Keratinocyte (primary cell): ENCODE measurements around the gene KNL1. TPM values are rescaled to one million over a fixed set of nuclear protein-coding genes. Genes with fewer than 3 reads are reported as not detected.

Experiments used
- DNase-seq: peaks from one replicate; pipeline ENCODE4 v3.0.0-alpha.2; 2011; ENCODE audit warnings: low read depth, missing footprints, low spot score
- FAIRE-seq: peaks from 2 replicates; lab custom pipeline; 2011; peaks lifted over from hg19 to GRCh38; lab: Jason Lieb, UNC
- H2AFZ ChIP-seq: 2 replicates; pipeline ENCODE4 v1.6.0; 2012; ENCODE audit warnings: low read length, control low read depth, inconsistent platforms; ENCODE audit not compliant: control insufficient read depth
- H3K27ac ChIP-seq: 2 replicates; pipeline ENCODE4 v1.5.1; 2011; ENCODE audit warnings: low read length; ENCODE audit not compliant: control insufficient read depth, insufficient read depth
- H3K27me3 ChIP-seq: 3 replicates; pipeline ENCODE4 v1.6.0; 2011; ENCODE audit warnings: low read length; ENCODE audit not compliant: control insufficient read depth, insufficient read depth; ENCODE audit errors: extremely low read depth
- H3K36me3 ChIP-seq, 2 experiments: 2 replicates in 1 of 2; 3 replicates in 1 of 2; pipeline ENCODE4 v1.5.1; 2011; ENCODE audit warnings: low read length in 2 of 2, mild to moderate bottlenecking in 1 of 2; ENCODE audit not compliant: control insufficient read depth in 2 of 2, insufficient read depth in 2 of 2; ENCODE audit errors: extremely low read depth in 1 of 2
- H3K4me1 ChIP-seq: 3 replicates; pipeline ENCODE4 v1.5.1; 2011; ENCODE audit warnings: low read length; ENCODE audit not compliant: control insufficient read depth, insufficient read depth; ENCODE audit errors: extremely low read depth
- H3K4me2 ChIP-seq: 3 replicates; pipeline ENCODE4 v1.6.0; 2011; ENCODE audit warnings: low read depth, low read length; ENCODE audit not compliant: control insufficient read depth, insufficient read depth; ENCODE audit errors: extremely low read depth
- H3K4me3 ChIP-seq, 3 experiments: fragments of 200-600 bp in 1 of 3; sonication (generic) in 1 of 3; 2 replicates in 2 of 3; 3 replicates in 1 of 3; pipeline ENCODE4 v1.5.1; 2011 to 2016; ENCODE audit warnings: low read length in 3 of 3, mild to moderate bottlenecking in 3 of 3, control low read depth in 2 of 3, inconsistent platforms in 1 of 3, low read depth in 1 of 3, mixed read lengths in 1 of 3, mixed run types in 1 of 3, moderate library complexity in 1 of 3; ENCODE audit not compliant: control insufficient read depth in 2 of 3, insufficient read depth in 2 of 3; ENCODE audit errors: extremely low read depth in 1 of 3
- H3K79me2 ChIP-seq: 2 replicates; pipeline ENCODE4 v1.6.0; 2012; ENCODE audit warnings: low read length; ENCODE audit not compliant: control insufficient read depth, insufficient read depth
- H3K9ac ChIP-seq: 3 replicates; pipeline ENCODE4 v1.6.0; 2011; ENCODE audit warnings: low read length; ENCODE audit not compliant: control insufficient read depth, insufficient read depth; ENCODE audit errors: extremely low read depth
- H3K9me1 ChIP-seq: 3 replicates; pipeline ENCODE4 v1.6.0; 2011; ENCODE audit warnings: low read length; ENCODE audit not compliant: control insufficient read depth, insufficient read depth; ENCODE audit errors: extremely low read depth
- H3K9me3 ChIP-seq: 2 replicates; pipeline ENCODE4 v1.5.1; 2012; ENCODE audit warnings: low read depth, low read length; ENCODE audit not compliant: control insufficient read depth
- H4K20me1 ChIP-seq: 3 replicates; pipeline ENCODE4 v1.6.0; 2011; ENCODE audit warnings: low read length; ENCODE audit not compliant: control insufficient read depth, insufficient read depth; ENCODE audit errors: extremely low read depth
- CTCF ChIP-seq, 3 experiments: IDR thresholded peaks in 1 of 3; conservative IDR thresholded peaks in 1 of 3; optimal IDR thresholded peaks in 1 of 3; 2 replicates in 2 of 3; 3 replicates in 1 of 3; pipeline versions ENCODE3 to v1.5.1; 2011; ENCODE audit warnings: low read length in 3 of 3, mild to moderate bottlenecking in 3 of 3, moderate library complexity in 2 of 3, control low read depth in 1 of 3, inconsistent platforms in 1 of 3; ENCODE audit not compliant: insufficient read depth in 2 of 3; ENCODE audit errors: extremely low read depth in 1 of 3
- EZH2 ChIP-seq: IDR thresholded peaks from one replicate; pipeline ENCODE4 v1.6.1; 2012; ENCODE audit warnings: inconsistent platforms, mild to moderate bottlenecking, low read length, moderate library complexity
- dilution Hi-C: fragments of 300-500 bp; cut with MboI; formaldehyde crosslinking; loops from one replicate; pipeline ENCODE4 v1.7.0; 2020; ENCODE audit warnings: low sequenced_read_pairs; ENCODE audit not compliant: extremely low pct_ligation_motif_present
- polyA plus RNA-seq, 5 experiments: library from polyadenylated mRNA; depleted of rRNA in 3 of 5; stranded (reverse) in 3 of 5; stranded (forward) in 1 of 5; unstranded in 1 of 5; fragments of >200 nt; gene quantifications; 1 replicate in 1 of 5; 2 replicates in 3 of 5; 3 replicates in 1 of 5; pipeline versions ENCODE4 v1.2.1 to v1.2.3, GENCODE V29; 2011 to 2012; ENCODE audit warnings: missing spikeins in 2 of 5, low read depth in 1 of 5, low replicate concordance in 1 of 5
- small RNA-seq, 3 experiments: library from RNA; depleted of rRNA; stranded (forward); fragments of <200 nt; gene quantifications; one replicate each; pipeline ENCODE3, GENCODE V24; 2012; ENCODE audit warnings: low read depth in 3 of 3, low replicate concordance in 1 of 3; ENCODE audit not compliant: insufficient read length in 3 of 3

Gene KNL1
- polyA plus RNA-seq, 1 donor (not counting 4 experiments of a cell fraction or from before 2014, with no cell fraction given): 6.9 TPM

- DNase-seq (no peak), FAIRE-seq (no peak)
- Histone ChIP-seq H3K27me3 (no peaks in the 10 kb centered on the region), H3K9me1 (no peaks in the 10 kb centered on the region), H2AFZ (no peak overlapping the region), H3K79me2 (peaks cover 2% of the 10 kb centered on the region), H3K4me3 (no peak overlapping the region), H3K4me1 (no peaks in the 10 kb centered on the region), H3K36me3 (peaks cover 4 to 14% of the 10 kb centered on the region in 2 experiments), H3K27ac (no peak overlapping the region), H3K4me2 (no peak overlapping the region), H4K20me1 (no peaks in the 10 kb centered on the region), H3K9me3 (no peaks in the 10 kb centered on the region), H3K9ac (no peak overlapping the region)
- TF ChIP-seq EZH2 (no peak), CTCF (optimal IDR thresholded peaks at IDR 0.05 in 1 of 3, IDR thresholded peaks at IDR 0.05 in 1 of 3, conservative IDR thresholded peaks at IDR 0.05 in 1 of 3; ENCODE audit: extremely low read depth in 1 of 3, insufficient read depth in 2 of 3, low read length in 3 of 3) (no peak)
- dilution Hi-C loops: no loop called here
These were observed 108.0 kb downstream of the KNL1 start for GRCh38 chr15:40702077-40702476.

DNA sequence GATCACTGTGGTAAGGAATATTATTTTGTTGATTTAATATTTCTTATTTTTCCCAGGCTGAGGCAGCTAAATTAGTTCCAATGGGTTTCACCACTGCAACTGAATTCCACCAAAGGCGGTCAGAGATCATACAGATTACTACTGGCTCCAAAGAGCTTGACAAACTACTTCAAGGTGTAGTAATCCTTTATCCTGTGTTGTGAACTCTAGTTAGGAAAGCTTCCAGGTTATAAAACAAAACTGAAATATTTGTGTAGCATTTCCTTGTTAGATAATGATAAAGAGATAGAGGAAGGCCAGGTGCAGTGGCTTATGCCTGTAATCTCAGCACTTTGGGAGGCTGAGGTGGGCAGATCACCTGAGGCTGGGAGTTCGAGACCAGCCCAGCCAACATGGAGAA is 112.1 kb downstream of the KNL1 start:
- no peak overlapping the region for H3K27ac ChIP-seq
- no peak overlapping the region for H3K9ac ChIP-seq
- no peak for FAIRE-seq
- no peak overlapping the region for H3K4me3 ChIP-seq
- no peaks in the 10 kb centered on the region for H3K9me1 ChIP-seq
- no peak overlapping the region for H3K4me2 ChIP-seq
- no peaks in the 10 kb centered on the region for H3K9me3 ChIP-seq
- no peak overlapping the region for H2AFZ ChIP-seq
- no peak for DNase-seq
- H4K20me1 ChIP-seq: no peaks in the 10 kb centered on the region
- H3K36me3 ChIP-seq: peaks cover 2 to 18% of the 10 kb centered on the region in 2 experiments
- dilution Hi-C loops: no loop called here
- no peak for TF ChIP-seq CTCF (optimal IDR thresholded peaks at IDR 0.05 in 1 of 3, IDR thresholded peaks at IDR 0.05 in 1 of 3, conservative IDR thresholded peaks at IDR 0.05 in 1 of 3; ENCODE audit: extremely low read depth in 1 of 3, insufficient read depth in 2 of 3, low read length in 3 of 3)
- no peak for TF ChIP-seq EZH2
- no peaks in the 10 kb centered on the region for H3K79me2 ChIP-seq
- no peaks in the 10 kb centered on the region for H3K4me1 ChIP-seq
- H3K27me3 ChIP-seq: no peaks in the 10 kb centered on the region

Small RNA genes lying within 50 kb of the gene (small RNA-seq; reads per million reads assigned to genes)
- gene RF00017 (0 reads per million in 3 experiments), gene RN7SL376P (0 reads per million in 3 experiments)

Other genes with a start within 250 kb of the KNL1 start
- gene PHGR1, start 243.2 kb upstream of the KNL1 start, polyA plus RNA-seq: not detected in 3 replicates
- gene DISP2, start 236.0 kb upstream of the KNL1 start, polyA plus RNA-seq: 0.12 to 0.68 TPM (median 0.12 TPM) in 3 replicates
- 21.0 to 42.8 TPM (median 42.4 TPM) in 3 replicates for gene KNSTRN, start 211.5 kb upstream of the KNL1 start, polyA plus RNA-seq
- gene IVD, start 188.5 kb upstream of the KNL1 start, polyA plus RNA-seq: 13.0 to 18.1 TPM (median 14.2 TPM) in 3 replicates
- 4.8 to 6.9 TPM (median 6.8 TPM) in 3 replicates for gene BAHD1, start 153.3 kb upstream of the KNL1 start, polyA plus RNA-seq
- 1.1 to 4.4 TPM (median 1.5 TPM) in 3 replicates for gene CHST14, start 123.3 kb upstream of the KNL1 start, polyA plus RNA-seq
- gene CCDC32, start 29.2 kb upstream of the KNL1 start, polyA plus RNA-seq: 9.7 to 24.6 TPM (median 18.0 TPM) in 3 replicates
- 8.0 to 10.1 TPM (median 8.6 TPM) in 3 replicates for gene RPUSD2, start 24.9 kb upstream of the KNL1 start, polyA plus RNA-seq
- gene RAD51, start 100.9 kb downstream of the KNL1 start, polyA plus RNA-seq: 2.0 to 7.4 TPM (median 6.9 TPM) in 3 replicates
- 22.2 to 23.0 TPM (median 22.2 TPM) in 3 replicates for gene RMDN3, start 161.0 kb downstream of the KNL1 start, polyA plus RNA-seq
- gene GCHFR, start 169.8 kb downstream of the KNL1 start, polyA plus RNA-seq: 1.6 to 3.1 TPM (median 2.7 TPM) in 3 replicates
- 0.09 to 0.15 TPM (median 0.14 TPM) in 3 replicates for gene C15orf62, start 175.7 kb downstream of the KNL1 start, polyA plus RNA-seq
- gene ZFYVE19, start 212.8 kb downstream of the KNL1 start, polyA plus RNA-seq: 19.0 to 26.2 TPM (median 24.5 TPM) in 3 replicates
- gene DNAJC17, start 213.2 kb downstream of the KNL1 start, polyA plus RNA-seq: 27.0 to 55.9 TPM (median 35.3 TPM) in 3 replicates
- gene PPP1R14D, start 234.5 kb downstream of the KNL1 start, polyA plus RNA-seq: not detected in 3 replicates
- 30.1 to 146 TPM (median 40.9 TPM) in 3 replicates for gene SPINT1, start 249.8 kb downstream of the KNL1 start, polyA plus RNA-seq